ENCODE data around the gene LRIG1. TPM values are rescaled to one million over a fixed set of nuclear protein-coding genes. Genes with fewer than 3 reads are reported as not detected.

The LRIG1 gene
- total and polyA plus RNA-seq, 7 donors, result 9.8 to 119 (median 41.1) TPM

DNA sequence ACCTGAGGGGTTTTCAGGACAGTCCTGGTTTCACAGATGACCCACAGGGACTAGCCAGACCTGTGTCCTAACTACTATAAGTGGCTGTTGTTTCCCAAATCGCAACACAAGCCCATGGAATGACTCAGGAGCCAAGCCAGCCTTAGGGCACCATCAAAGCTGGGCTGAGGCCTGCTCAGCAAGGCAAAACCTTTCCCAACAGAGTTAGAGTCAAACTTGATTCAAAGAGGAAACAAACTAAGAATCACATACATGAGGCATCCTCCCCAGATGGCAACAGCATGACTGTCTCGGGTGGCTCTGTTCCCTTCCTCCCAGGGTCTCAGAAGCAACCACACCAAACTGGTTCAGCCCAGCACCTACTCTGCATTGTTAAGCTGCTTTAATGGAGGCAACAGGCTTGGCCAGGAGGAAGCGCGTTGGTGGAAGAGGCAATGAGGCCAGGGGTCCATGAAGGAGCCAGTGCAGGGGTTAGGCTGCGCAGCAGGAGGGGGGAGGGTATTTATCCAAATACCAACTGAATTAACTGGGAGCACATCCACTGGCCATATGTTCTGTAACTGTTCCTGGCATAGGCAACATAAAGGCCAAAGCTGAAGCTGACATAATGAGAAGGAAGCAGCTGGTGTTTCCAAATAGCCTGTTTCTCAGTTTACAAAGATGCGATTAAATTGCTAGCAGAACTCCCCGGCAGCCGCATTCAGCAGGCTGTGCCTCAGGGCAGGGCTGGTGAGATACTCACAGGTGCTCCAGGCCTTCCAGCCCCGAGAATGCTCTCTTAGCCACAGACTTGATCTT, 102.4 kb downstream of the LRIG1 start:
- intact Hi-C loops (cut with DNase I), result no loop called here
- TF ChIP-seq, protein P1, sequence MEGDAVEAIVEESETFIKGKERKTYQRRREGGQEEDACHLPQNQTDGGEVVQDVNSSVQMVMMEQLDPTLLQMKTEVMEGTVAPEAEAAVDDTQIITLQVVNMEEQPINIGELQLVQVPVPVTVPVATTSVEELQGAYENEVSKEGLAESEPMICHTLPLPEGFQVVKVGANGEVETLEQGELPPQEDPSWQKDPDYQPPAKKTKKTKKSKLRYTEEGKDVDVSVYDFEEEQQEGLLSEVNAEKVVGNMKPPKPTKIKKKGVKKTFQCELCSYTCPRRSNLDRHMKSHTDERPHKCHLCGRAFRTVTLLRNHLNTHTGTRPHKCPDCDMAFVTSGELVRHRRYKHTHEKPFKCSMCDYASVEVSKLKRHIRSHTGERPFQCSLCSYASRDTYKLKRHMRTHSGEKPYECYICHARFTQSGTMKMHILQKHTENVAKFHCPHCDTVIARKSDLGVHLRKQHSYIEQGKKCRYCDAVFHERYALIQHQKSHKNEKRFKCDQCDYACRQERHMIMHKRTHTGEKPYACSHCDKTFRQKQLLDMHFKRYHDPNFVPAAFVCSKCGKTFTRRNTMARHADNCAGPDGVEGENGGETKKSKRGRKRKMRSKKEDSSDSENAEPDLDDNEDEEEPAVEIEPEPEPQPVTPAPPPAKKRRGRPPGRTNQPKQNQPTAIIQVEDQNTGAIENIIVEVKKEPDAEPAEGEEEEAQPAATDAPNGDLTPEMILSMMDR (IDR thresholded peaks at IDR 0.05), result no peak
- Histone ChIP-seq H3K27me3 (ENCODE audit: insufficient read depth in 3 of 3, low read length in 2 of 3) (no peaks in the 10 kb centered on the region), H3K36me3 (ENCODE audit: insufficient read depth in 1 of 2, low read depth in 1 of 2) (peaks cover 3 to 43% of the 10 kb centered on the region in 2 donors), H3K9me3 (no peaks in the 10 kb centered on the region), H3K4me3 (no peak overlapping the region), H3K27ac (peak overlapping the region; percentile 88), H3K4me1 (peaks cover 64% of the 10 kb centered on the region)
- 46 to 66% (median 48%) methylated on average over 9 of the region's 9 CpGs for WGBS, 3 donors
- no peak for DNase-seq
- ATAC-seq, result peak; percentile 45 to 70 (median 61)

DNA sequence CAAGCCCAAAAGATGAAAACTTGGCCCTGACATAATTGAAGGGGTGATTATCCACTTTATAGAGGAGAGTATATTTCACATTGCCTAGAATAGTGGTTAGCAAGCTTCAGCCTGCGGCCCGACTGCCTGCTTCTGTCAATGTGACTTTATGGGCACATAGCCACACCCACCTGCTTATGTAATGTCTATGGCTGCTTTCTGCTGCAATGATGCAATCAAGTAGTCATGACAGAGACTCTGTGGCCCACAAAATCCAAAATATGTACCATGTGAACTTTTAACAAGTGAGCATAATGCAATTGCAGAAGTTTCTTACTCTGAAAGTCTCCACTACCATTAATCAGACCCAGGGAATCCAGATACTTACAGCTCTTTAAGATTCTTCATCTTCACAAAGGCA, 103.1 kb downstream of the LRIG1 start:
- DNase-seq (peak in 1 of 2 donors; percentile 39), ATAC-seq (peak; percentile 70 to 78 (median 73))
- Histone ChIP-seq H3K4me1 (peaks cover 63% of the 10 kb centered on the region), H3K36me3 (ENCODE audit: insufficient read depth in 1 of 2, low read depth in 1 of 2) (peaks cover 3 to 47% of the 10 kb centered on the region in 2 donors), H3K4me3 (no peak overlapping the region), H3K27me3 (ENCODE audit: insufficient read depth in 3 of 3, low read length in 2 of 3) (no peaks in the 10 kb centered on the region), H3K9me3 (no peaks in the 10 kb centered on the region), H3K27ac (peak overlapping the region; percentile 88)
- TF ChIP-seq, protein P1 (IDR thresholded peaks at IDR 0.05), result no peak
- WGBS, 3 donors, result 21 to 55% (median 34%) methylated on average over 2 of the region's 2 CpGs
- intact Hi-C loops (cut with DNase I), result loop anchor here in 1 of 2 donors (1.0 kb wide), 1 partner anchor 121 kb away; no protein-coding TSS in a partner anchor

DNA sequence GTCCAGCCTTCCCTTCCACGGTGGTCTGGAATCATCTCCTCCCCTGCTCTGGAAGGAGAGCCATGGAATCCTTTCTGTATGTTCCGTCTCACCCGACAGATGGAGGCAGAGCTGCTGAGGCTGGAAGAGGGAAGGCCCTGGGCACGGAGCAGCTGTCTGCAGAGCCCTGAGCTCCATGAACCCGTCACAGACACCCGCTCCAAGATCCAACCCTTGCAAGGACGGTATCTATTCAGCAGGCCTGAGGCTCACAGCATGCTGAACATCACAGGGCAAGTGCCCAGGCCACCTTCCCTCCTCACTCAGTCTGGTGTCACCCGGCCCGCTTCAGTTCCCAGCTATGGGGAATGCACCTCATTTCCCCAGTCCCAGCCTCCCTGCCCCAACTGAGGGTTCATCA, 103.9 kb downstream of the LRIG1 start:
- Histone ChIP-seq H3K4me3 (no peak overlapping the region), H3K27me3 (ENCODE audit: insufficient read depth in 3 of 3, low read length in 2 of 3) (no peaks in the 10 kb centered on the region), H3K4me1 (peaks cover 57% of the 10 kb centered on the region), H3K27ac (peak overlapping the region; percentile 88), H3K9me3 (no peaks in the 10 kb centered on the region), H3K36me3 (ENCODE audit: insufficient read depth in 1 of 2, low read depth in 1 of 2) (peaks cover 3 to 54% of the 10 kb centered on the region in 2 donors)
- intact Hi-C loops (cut with DNase I), result loop anchor here in 1 of 2 donors (1.0 kb wide), 1 partner anchor 121 kb away; no protein-coding TSS in a partner anchor
- WGBS, 3 donors, result 93 to 95% (median 93%) methylated on average over 9 of the region's 9 CpGs
- DNase-seq, result peak in 1 of 2 donors; percentile 38
- TF ChIP-seq, protein P1 (IDR thresholded peaks at IDR 0.05), result no peak
- no peak for ATAC-seq

DNA sequence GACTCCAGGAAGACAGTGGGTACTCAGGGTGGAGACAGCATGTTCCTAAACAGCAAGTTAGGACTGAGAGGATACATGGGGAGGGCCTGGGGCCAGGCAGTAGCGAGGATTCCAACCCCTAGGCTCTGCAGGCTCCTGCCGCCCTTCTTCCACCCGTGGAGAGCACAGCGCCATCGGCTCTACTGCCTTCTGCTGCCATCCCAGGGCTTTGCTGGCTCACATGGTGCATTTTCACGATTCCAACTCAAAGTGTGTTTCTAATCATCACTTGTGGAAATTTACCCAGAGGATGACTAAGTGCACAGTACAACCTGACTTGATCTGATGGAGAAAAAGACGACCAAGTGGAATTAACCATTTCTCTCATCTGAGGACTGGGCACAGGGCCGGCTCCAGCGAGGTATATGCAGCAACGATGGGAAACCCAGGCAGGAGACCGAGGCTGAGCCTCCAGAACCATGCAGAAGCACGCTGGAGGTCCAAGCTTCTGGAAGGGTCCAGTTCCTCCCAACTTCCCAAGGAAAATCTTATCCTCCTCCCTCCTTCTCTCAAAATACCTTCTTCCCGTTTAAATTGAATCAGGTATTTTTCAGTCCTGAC, 104.6 kb downstream of the LRIG1 start:
- Histone ChIP-seq H3K4me3 (no peak overlapping the region), H3K9me3 (no peaks in the 10 kb centered on the region), H3K4me1 (peaks cover 51% of the 10 kb centered on the region), H3K36me3 (ENCODE audit: insufficient read depth in 1 of 2, low read depth in 1 of 2) (peaks cover 3 to 60% of the 10 kb centered on the region in 2 donors), H3K27ac (peak overlapping the region; percentile 88), H3K27me3 (ENCODE audit: insufficient read depth in 3 of 3, low read length in 2 of 3) (no peaks in the 10 kb centered on the region)
- intact Hi-C loops (cut with DNase I), result no loop called here
- TF ChIP-seq, protein P1 (IDR thresholded peaks at IDR 0.05), result no peak
- no peak for ATAC-seq
- DNase-seq, result peak in 1 of 2 donors; percentile 26
- 87 to 92% (median 89%) methylated on average over 13 of the region's 13 CpGs for WGBS, 3 donors

Measured in psoas muscle (tissue), 8 donors.